ENCODE measurements around the gene C9orf153.
"Not testable (repeated sequence)": the region's sequence is repeated elsewhere in the genome, so short reads cannot be mapped to it uniquely, and the experiment has no call there.

The C9orf153 gene

GRCh38 chr9:86201474-86202337, 57.8 kb downstream of the C9orf153 start:
- FAIRE-seq = peak; percentile 85

GRCh38 chr9:86200599-86201162, 58.8 kb downstream of the C9orf153 start:
- peak; percentile 62 for FAIRE-seq
- no peak for DNase-seq (ENCODE audit: extremely low spot score, insufficient read length, low read depth)

More at GRCh38 chr9:86201474-86202337, 57.8 kb downstream of the C9orf153 start:
- no peak for DNase-seq (ENCODE audit: extremely low spot score, insufficient read length, low read depth)

GRCh38 chr9:86193088-86193487, 66.4 kb downstream of the C9orf153 start:
- no peak for FAIRE-seq
- no peak for DNase-seq (ENCODE audit: extremely low spot score, insufficient read length, low read depth)

- FAIRE-seq; DNase-seq (ENCODE audit: extremely low spot score, insufficient read length, low read depth): not testable (repeated sequence)
Observed at GRCh38 chr9:86190700-86191099, 68.8 kb downstream of the C9orf153 start.

GRCh38 chr9:86187121-86187520, 72.3 kb downstream of the C9orf153 start:
- DNase-seq (ENCODE audit: extremely low spot score, insufficient read length, low read depth) = no peak

GRCh38 chr9:86186696-86187095, 72.8 kb downstream of the C9orf153 start:
- no peak for DNase-seq (ENCODE audit: extremely low spot score, insufficient read length, low read depth)
- FAIRE-seq = no peak

More at GRCh38 chr9:86187121-86187520, 72.3 kb downstream of the C9orf153 start:
- no peak for FAIRE-seq

GRCh38 chr9:86185872-86186271, 73.6 kb downstream of the C9orf153 start:
- FAIRE-seq (no peak), DNase-seq (ENCODE audit: extremely low spot score, insufficient read length, low read depth) (no peak)

- DNase-seq (ENCODE audit: extremely low spot score, insufficient read length, low read depth) (no peak), FAIRE-seq (no peak)
Observed at GRCh38 chr9:86184138-86184524, 75.3 kb downstream of the C9orf153 start.

- DNase-seq (ENCODE audit: extremely low spot score, insufficient read length, low read depth) (no peak), FAIRE-seq (no peak)
Observed at GRCh38 chr9:86183229-86184137, 76.0 kb downstream of the C9orf153 start.

- no peak for DNase-seq (ENCODE audit: extremely low spot score, insufficient read length, low read depth)
- no peak for FAIRE-seq
Observed at GRCh38 chr9:86181379-86182315, 77.8 kb downstream of the C9orf153 start.

- no peak for DNase-seq (ENCODE audit: extremely low spot score, insufficient read length, low read depth)
- no peak for FAIRE-seq
Observed at GRCh38 chr9:86178503-86178902, 81.0 kb downstream of the C9orf153 start.

GRCh38 chr9:86177995-86178394, 81.5 kb downstream of the C9orf153 start:
- FAIRE-seq (no peak), DNase-seq (ENCODE audit: extremely low spot score, insufficient read length, low read depth) (no peak)

- DNase-seq (ENCODE audit: extremely low spot score, insufficient read length, low read depth) (no peak), FAIRE-seq (no peak)
Observed at GRCh38 chr9:86176468-86176867, 83.0 kb downstream of the C9orf153 start.

- no peak for FAIRE-seq
- no peak for DNase-seq (ENCODE audit: extremely low spot score, insufficient read length, low read depth)
Observed at GRCh38 chr9:86175743-86176456, 83.6 kb downstream of the C9orf153 start.

- DNase-seq (ENCODE audit: extremely low spot score, insufficient read length, low read depth) (no peak), FAIRE-seq (no peak)
Observed at GRCh38 chr9:86175223-86175622, 84.2 kb downstream of the C9orf153 start.

All from GM18507 (cell line).